ENCODE measurements around the gene PNMA1. TPM values are rescaled to one million over a fixed set of nuclear protein-coding genes. Genes with fewer than 3 reads are reported as not detected.

The PNMA1 gene
- total RNA-seq, 6 experiments from 2014 or later = 51.1 to 60.9 (median 53.2) TPM

DNA sequence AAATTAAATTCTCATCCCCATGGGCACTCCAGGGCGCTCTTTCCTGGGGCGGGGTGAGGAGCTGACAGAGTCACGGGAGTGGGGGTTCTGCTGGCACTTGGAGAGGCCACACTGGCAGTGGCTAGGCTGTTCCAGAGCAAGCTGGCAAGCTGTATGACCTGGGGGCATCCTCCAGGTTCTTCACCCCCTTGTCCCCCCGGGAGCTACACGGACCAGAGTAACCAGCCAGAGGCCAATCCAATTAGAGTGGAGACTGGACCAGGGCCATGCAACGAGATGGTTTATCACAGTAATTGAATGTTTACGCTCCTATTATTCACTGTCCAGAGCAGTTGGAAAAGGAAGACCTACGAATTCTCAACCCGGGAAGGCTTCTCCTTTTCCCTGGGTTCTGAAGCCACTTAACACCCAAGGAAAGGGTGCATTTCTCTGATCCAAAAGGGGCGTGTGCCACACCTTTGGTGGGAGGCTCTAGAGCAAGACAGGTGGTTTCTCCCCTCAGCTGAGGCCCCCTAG, 43.8 kb upstream of the PNMA1 start:
- Mint-ChIP-seq H3K4me1 (ENCODE audit: low read depth) (peaks cover 77% of the 10 kb centered on the region), H3K27me3 (ENCODE audit: insufficient read depth) (peaks cover 13% of the 10 kb centered on the region), H3K27ac (peak overlapping the region; percentile 96), H3K9me3 (no peaks in the 10 kb centered on the region), H3K4me3 (peak overlapping the region; percentile 88), H3K36me3 (ENCODE audit: low read depth) (no peaks in the 10 kb centered on the region; the same call in 1 of the 2 replicates)
- no peak for DNase-seq
- TF ChIP-seq CTCF (IDR thresholded peaks at IDR 0.05) = no peak

GRCh38 chr14:73757381-73757780, 43.2 kb upstream of the PNMA1 start:
- peak overlapping the region; percentile 96 for H3K27ac Mint-ChIP-seq

DNA sequence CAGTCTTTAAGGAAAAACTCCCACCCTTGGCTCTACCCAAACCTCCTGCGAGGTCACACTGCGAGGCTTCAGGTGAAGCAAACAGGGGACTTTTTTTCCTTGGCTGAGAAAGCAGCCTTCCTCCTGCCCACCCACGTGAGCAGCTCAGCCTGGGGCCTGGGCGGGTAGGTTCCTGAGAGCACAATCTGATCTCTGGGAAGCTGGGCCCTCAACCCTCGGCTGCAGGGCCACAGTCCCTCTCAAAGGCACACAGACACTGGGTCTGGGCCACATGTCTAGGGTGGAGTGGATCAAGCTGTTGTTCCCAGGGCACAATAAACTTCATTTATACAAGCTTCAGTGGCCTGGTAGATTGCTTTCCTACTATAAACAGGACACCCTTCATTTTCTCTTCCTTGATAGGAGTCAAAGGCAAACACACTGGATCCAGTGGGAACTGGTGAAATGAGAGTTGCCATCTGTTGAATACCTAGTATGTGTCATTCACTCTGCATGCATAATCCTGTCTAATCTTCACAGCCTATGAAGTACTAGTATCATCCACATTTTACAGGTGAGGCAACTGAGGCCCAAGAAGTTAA, 41.3 kb upstream of the PNMA1 start:
- Mint-ChIP-seq H3K4me1 (ENCODE audit: low read depth) (peaks cover 74% of the 10 kb centered on the region), H3K27ac (peak overlapping the region; percentile 96), H3K9me3 (no peaks in the 10 kb centered on the region), H3K36me3 (ENCODE audit: low read depth) (no peaks in the 10 kb centered on the region; the same call in 1 of the 2 replicates), H3K4me3 (peak overlapping the region; percentile 82), H3K27me3 (ENCODE audit: insufficient read depth) (peaks cover 17% of the 10 kb centered on the region)
- TF ChIP-seq CTCF (IDR thresholded peaks at IDR 0.05) = no peak
- DNase-seq = no peak

More at GRCh38 chr14:73757381-73757780, 43.2 kb upstream of the PNMA1 start:
- DNase-seq = no peak
- Mint-ChIP-seq H3K27me3 (ENCODE audit: insufficient read depth) (peaks cover 16% of the 10 kb centered on the region), H3K4me3 (peak overlapping the region; percentile 88), H3K9me3 (no peaks in the 10 kb centered on the region), H3K4me1 (ENCODE audit: low read depth) (peaks cover 82% of the 10 kb centered on the region), H3K36me3 (ENCODE audit: low read depth) (no peaks in the 10 kb centered on the region; the same call in 1 of the 2 replicates)
- TF ChIP-seq CTCF (IDR thresholded peaks at IDR 0.05) = no peak

DNA sequence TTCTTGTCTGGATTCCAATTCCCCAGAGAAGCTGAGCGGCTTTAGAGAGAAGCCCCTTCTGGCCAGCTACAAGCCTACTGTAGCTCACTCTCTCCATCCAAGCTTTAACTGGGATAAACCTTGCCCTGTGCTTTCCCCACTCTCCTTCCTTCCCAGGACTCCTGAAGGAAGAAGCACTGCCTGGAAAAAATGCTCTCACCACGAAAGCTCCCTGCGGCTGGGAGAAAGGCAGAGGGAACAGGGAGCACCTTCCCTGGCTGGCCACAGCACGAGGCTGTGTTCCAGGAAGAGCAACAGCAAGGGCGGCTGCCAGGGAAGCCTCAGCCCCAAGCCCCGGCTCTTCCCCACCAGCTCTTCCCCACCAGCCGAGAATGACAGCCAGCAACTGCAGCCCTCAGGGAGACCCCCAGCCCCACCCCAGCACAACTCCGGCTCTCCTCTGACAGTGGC, 40.8 kb upstream of the PNMA1 start:
- peak overlapping the region; percentile 82 for H3K4me3 Mint-ChIP-seq
- TF ChIP-seq CTCF (IDR thresholded peaks at IDR 0.05) = no peak

GRCh38 chr14:73753887-73754795, 40.0 kb upstream of the PNMA1 start:
- no peak for TF ChIP-seq CTCF (IDR thresholded peaks at IDR 0.05)
- no peaks in the 10 kb centered on the region; the same call in 1 of the 2 replicates for H3K36me3 Mint-ChIP-seq (ENCODE audit: low read depth)
- H3K27me3 Mint-ChIP-seq (ENCODE audit: insufficient read depth) = peaks cover 16% of the 10 kb centered on the region
- no peaks in the 10 kb centered on the region for H3K9me3 Mint-ChIP-seq
- H3K27ac Mint-ChIP-seq = peak overlapping the region; percentile 96
- peak overlapping the region; percentile 82 for H3K4me3 Mint-ChIP-seq
- peaks cover 82% of the 10 kb centered on the region for H3K4me1 Mint-ChIP-seq (ENCODE audit: low read depth)
- DNase-seq = peak; percentile 43

More for the DNA sequence above, 40.8 kb upstream of the PNMA1 start:
- Mint-ChIP-seq H3K36me3 (ENCODE audit: low read depth) (no peaks in the 10 kb centered on the region; the same call in 1 of the 2 replicates), H3K4me1 (ENCODE audit: low read depth) (peaks cover 77% of the 10 kb centered on the region), H3K27ac (peak overlapping the region; percentile 96), H3K27me3 (ENCODE audit: insufficient read depth) (peaks cover 17% of the 10 kb centered on the region), H3K9me3 (no peaks in the 10 kb centered on the region)
- no peak for DNase-seq
